CD8-positive, alpha-beta memory T cell (primary cell): ENCODE measurements around the gene ESYT2. TPM values are rescaled to one million over a fixed set of nuclear protein-coding genes. Genes with fewer than 3 reads are reported as not detected.

Experiments used
- CTCF ChIA-PET: fragments of 350-600 bp; sonication (Branson Sonifier 250); formaldehyde crosslinking; loops from one replicate; lab custom pipeline; 2021; ENCODE audit warnings: antibody characterized with exemption; lab: Charles Lee
- POLR2A ChIA-PET: fragments of 350-600 bp; sonication (Branson Sonifier 250); formaldehyde crosslinking; loops from one replicate; lab custom pipeline; 2021; ENCODE audit warnings: antibody characterized with exemption; lab: Charles Lee
- DNase-seq, 5 donors: peaks; one replicate each; pipeline versions ENCODE4 v3.0.0 to v3.0.0-alpha.2; 2020 to 2022; ENCODE audit warnings: mixed read lengths in 1 of 5
- H3K27ac ChIP-seq: one replicate; pipeline ENCODE4 v1.7.0; 2013; ENCODE audit warnings: low read depth, mild to moderate bottlenecking, low read length, moderate library complexity
- H3K27me3 ChIP-seq: 2 replicates; pipeline ENCODE4 v1.7.0; 2013; ENCODE audit warnings: low read length, mild to moderate bottlenecking; ENCODE audit not compliant: insufficient read depth, poor library complexity, severe bottlenecking
- H3K36me3 ChIP-seq: 2 replicates; pipeline ENCODE4 v1.7.0; 2013; ENCODE audit warnings: mild to moderate bottlenecking, low read length, moderate library complexity; ENCODE audit not compliant: insufficient read depth
- H3K4me1 ChIP-seq: 2 replicates; pipeline ENCODE4 v1.7.0; 2013; ENCODE audit warnings: mild to moderate bottlenecking, low read length, moderate library complexity; ENCODE audit not compliant: insufficient read depth
- H3K4me3 ChIP-seq: 2 replicates; pipeline ENCODE4 v1.7.0; 2013; ENCODE audit warnings: mild to moderate bottlenecking, low read length
- H3K9me3 ChIP-seq: 2 replicates; pipeline ENCODE4 v1.7.0; 2013; ENCODE audit warnings: mild to moderate bottlenecking, low read length
- H3K27ac Mint-ChIP-seq, 8 donors: one replicate each; pipeline ENCODE4 v1.8.0; 2020 to 2021; ENCODE audit warnings: mixed read lengths in 8 of 8, mild to moderate bottlenecking in 6 of 8, inconsistent platforms in 3 of 8, moderate library complexity in 3 of 8
- H3K27me3 Mint-ChIP-seq, 2 donors: one replicate each; pipeline ENCODE4 v1.8.0; 2020 to 2021; ENCODE audit warnings: mixed read lengths in 2 of 2, mild to moderate bottlenecking in 1 of 2, moderate library complexity in 1 of 2
- H3K36me3 Mint-ChIP-seq, 3 donors: one replicate each; pipeline ENCODE4 v1.8.0; 2020 to 2021; ENCODE audit warnings: mixed read lengths in 3 of 3, inconsistent platforms in 1 of 3, mild to moderate bottlenecking in 1 of 3
- H3K4me1 Mint-ChIP-seq, 3 donors: one replicate each; pipeline ENCODE4 v1.8.0; 2020 to 2021; ENCODE audit warnings: mixed read lengths in 3 of 3, inconsistent platforms in 1 of 3, mild to moderate bottlenecking in 1 of 3
- H3K4me3 Mint-ChIP-seq, 7 donors: one replicate each; pipeline ENCODE4 v1.8.0; 2020 to 2021; ENCODE audit warnings: mixed read lengths in 7 of 7, mild to moderate bottlenecking in 6 of 7, moderate library complexity in 4 of 7, inconsistent platforms in 2 of 7
- H3K9me3 Mint-ChIP-seq, 5 donors: one replicate each; pipeline ENCODE4 v1.8.0; 2020 to 2022; ENCODE audit warnings: mixed read lengths in 5 of 5, mild to moderate bottlenecking in 3 of 5, moderate library complexity in 2 of 5, inconsistent platforms in 1 of 5
- polyA plus RNA-seq: library from polyadenylated mRNA; unstranded; fragments of 300-500 nt; fragmentation: Illumina TruSeq; gene quantifications from one replicate; pipeline ENCODE4 v1.2.3, GENCODE V29; 2021
- total RNA-seq, 2 experiments: library from RNA; stranded (reverse); gene quantifications; one replicate each; pipeline ENCODE4 v1.2.3, GENCODE V29; 2021

The ESYT2 gene
- total and polyA plus RNA-seq, 3 experiments from 2014 or later, result 55.6 to 99.4 (median 56.1) TPM

DNA sequence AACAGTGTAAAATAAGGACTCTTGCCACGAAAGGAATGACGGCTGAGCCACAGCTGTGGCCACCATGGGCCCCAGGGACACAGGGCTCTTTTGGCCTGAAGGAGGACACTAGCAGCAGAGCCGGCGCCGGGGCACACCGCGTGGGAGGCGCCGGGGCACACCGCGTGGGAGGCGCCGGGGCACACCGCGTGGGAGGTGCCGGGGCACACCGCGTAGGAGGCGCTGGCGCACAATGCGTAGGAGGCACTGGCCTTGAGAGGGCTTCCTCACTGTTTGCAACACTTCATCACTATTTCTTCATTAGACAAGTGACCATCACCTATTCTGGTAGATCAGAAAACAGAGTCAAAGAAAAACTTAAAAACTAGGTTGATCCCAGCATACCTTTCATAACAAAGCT lies 23.4 kb downstream of the ESYT2 start:
- Mint-ChIP-seq H3K27ac (peak overlapping the region in 4 of 8 donors; percentile 25 to 94 (median 58)), H3K36me3 (peaks cover 20 to 52% (median 37%) of the 10 kb centered on the region in 3 donors), H3K9me3 (peaks cover 3 to 21% (median 19%) of the 10 kb centered on the region in 5 donors), H3K4me3 (no peak overlapping the region), H3K4me1 (peaks cover 50 to 86% (median 67%) of the 10 kb centered on the region in 3 donors), H3K27me3 (peaks cover 0 to 4% of the 10 kb centered on the region in 2 donors)
- Histone ChIP-seq H3K9me3 (no peaks in the 10 kb centered on the region), H3K4me1 (peaks cover 45% of the 10 kb centered on the region), H3K4me3 (no peak overlapping the region), H3K27ac (no peak overlapping the region), H3K36me3 (peaks cover 15% of the 10 kb centered on the region), H3K27me3 (no peaks in the 10 kb centered on the region)
- POLR2A ChIA-PET, result interaction anchor here (1.0 kb wide), 1 partner anchor 23 kb away, joined by 3 read pairs; the partner anchor contains the start of gene ESYT2
- DNase-seq, result no peak
- CTCF ChIA-PET, result no interaction called here

DNA sequence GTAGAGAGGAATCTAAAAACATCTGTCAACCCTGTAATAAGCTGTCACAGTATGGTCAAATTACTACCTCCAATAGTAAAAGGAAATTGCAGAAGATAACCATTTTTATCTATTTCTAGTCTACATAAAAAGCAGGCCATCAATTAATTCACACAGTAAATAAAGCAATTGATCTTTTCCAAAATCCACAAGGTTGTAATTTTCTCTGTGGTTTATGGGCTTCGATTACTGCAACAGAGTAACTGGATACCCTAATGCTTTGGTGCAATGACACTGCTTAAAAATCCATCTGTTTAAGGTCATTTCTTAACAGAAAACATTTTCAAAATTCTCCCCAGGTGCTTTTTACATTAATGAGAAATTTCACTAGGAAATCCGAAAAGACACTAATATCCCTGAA lies 23.9 kb downstream of the ESYT2 start:
- POLR2A ChIA-PET, result interaction anchor here (1.0 kb wide), 1 partner anchor 24 kb away, joined by 3 read pairs; the partner anchor contains the start of gene ESYT2
- peaks cover 41% of the 10 kb centered on the region for H3K4me1 ChIP-seq
- peaks cover 45 to 85% (median 62%) of the 10 kb centered on the region in 3 donors for H3K4me1 Mint-ChIP-seq

DNA sequence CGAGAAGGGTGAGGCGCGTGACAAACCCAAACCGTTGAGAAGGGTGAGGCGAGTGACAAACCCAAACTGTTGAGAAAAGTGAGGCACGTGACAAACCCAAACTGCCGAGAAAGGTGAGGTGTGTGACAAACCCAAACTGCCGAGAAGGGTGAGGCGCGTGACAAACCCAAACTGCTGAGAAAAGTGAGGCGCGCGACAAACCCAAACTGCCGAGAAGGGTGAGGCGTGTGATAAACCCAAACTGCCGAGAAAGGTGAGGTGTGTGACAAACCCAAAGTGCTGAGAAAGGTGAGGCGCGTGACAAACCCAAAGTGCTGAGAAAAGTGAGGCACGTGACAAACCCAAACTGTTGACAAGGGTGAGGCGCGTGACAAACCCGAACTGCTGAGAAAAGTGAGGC lies 25.0 kb downstream of the ESYT2 start:
- Histone ChIP-seq H3K36me3 (peaks cover 15% of the 10 kb centered on the region), H3K27ac (peak overlapping the region; percentile 18), H3K4me3 (no peak overlapping the region), H3K27me3 (no peaks in the 10 kb centered on the region), H3K4me1 (peaks cover 30% of the 10 kb centered on the region), H3K9me3 (no peaks in the 10 kb centered on the region)
- CTCF ChIA-PET, result no interaction called here
- POLR2A ChIA-PET, result no interaction called here
- Mint-ChIP-seq H3K27ac (peak overlapping the region; percentile 90 to 96 (median 94)), H3K27me3 (peaks cover 0 to 4% of the 10 kb centered on the region in 2 donors), H3K4me1 (peaks cover 39 to 79% (median 56%) of the 10 kb centered on the region in 3 donors), H3K36me3 (peaks cover 12 to 39% (median 22%) of the 10 kb centered on the region in 3 donors), H3K9me3 (peaks cover 3 to 21% (median 19%) of the 10 kb centered on the region in 5 donors), H3K4me3 (peak overlapping the region; percentile 45 to 81 (median 60))
- peak in 3 of 5 donors; percentile 26 to 70 (median 66) for DNase-seq

More for the DNA sequence above, 23.9 kb downstream of the ESYT2 start:
- Mint-ChIP-seq H3K27ac (peak overlapping the region; percentile 90 to 96 (median 94)), H3K9me3 (peaks cover 3 to 21% (median 19%) of the 10 kb centered on the region in 5 donors), H3K4me3 (peak overlapping the region in 1 of 7 donors; percentile 54), H3K36me3 (peaks cover 20 to 48% (median 33%) of the 10 kb centered on the region in 3 donors), H3K27me3 (peaks cover 0 to 4% of the 10 kb centered on the region in 2 donors)
- Histone ChIP-seq H3K36me3 (peaks cover 15% of the 10 kb centered on the region), H3K27ac (no peak overlapping the region), H3K27me3 (no peaks in the 10 kb centered on the region), H3K4me3 (no peak overlapping the region), H3K9me3 (no peaks in the 10 kb centered on the region)
- DNase-seq, result no peak
- CTCF ChIA-PET, result no interaction called here

DNA sequence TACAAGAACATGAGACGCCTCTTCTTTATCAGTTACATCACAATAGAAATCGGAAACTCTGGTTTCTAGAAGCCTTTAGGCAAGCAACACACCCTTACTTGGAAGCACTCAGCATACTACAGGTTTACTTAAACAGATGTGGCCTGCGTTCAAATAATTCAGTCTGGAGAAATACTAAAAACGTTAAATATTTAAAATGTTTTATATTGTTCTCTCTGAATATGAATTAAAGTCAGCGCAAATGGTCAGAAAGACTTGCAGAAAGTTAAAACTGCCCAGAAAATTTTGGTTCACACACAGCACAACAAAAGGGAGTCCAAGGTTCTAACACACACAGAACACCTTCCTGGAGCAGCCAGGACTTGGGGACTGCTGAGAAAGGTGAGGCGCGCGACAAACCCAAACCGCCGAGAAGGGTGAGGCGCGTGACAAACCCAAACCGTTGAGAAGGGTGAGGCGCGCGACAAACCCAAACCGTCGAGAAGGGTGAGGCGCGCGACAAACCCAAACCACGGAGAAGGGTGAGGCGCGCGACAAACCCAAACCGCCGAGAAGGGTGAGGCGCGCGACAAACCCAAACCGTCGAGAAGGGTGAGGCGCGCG lies 25.8 kb downstream of the ESYT2 start:
- Mint-ChIP-seq H3K9me3 (peaks cover 3 to 21% (median 19%) of the 10 kb centered on the region in 5 donors), H3K27me3 (peaks cover 0 to 4% of the 10 kb centered on the region in 2 donors), H3K4me3 (peak overlapping the region in 6 of 7 donors; percentile 26 to 65 (median 46)), H3K4me1 (peaks cover 43 to 80% (median 57%) of the 10 kb centered on the region in 3 donors), H3K27ac (peak overlapping the region; percentile 27 to 94 (median 80)), H3K36me3 (peaks cover 11 to 41% (median 21%) of the 10 kb centered on the region in 3 donors)
- Histone ChIP-seq H3K27ac (no peak overlapping the region), H3K9me3 (no peaks in the 10 kb centered on the region), H3K27me3 (no peaks in the 10 kb centered on the region), H3K4me1 (peaks cover 26% of the 10 kb centered on the region), H3K4me3 (no peak overlapping the region), H3K36me3 (peaks cover 15% of the 10 kb centered on the region)
- POLR2A ChIA-PET, result interaction anchor here (1.2 kb wide), 1 partner anchor 20 kb away, joined by 3 read pairs; no protein-coding TSS in a partner anchor
- CTCF ChIA-PET, result no interaction called here
- peak in 1 of 5 donors; percentile 54 for DNase-seq

DNA sequence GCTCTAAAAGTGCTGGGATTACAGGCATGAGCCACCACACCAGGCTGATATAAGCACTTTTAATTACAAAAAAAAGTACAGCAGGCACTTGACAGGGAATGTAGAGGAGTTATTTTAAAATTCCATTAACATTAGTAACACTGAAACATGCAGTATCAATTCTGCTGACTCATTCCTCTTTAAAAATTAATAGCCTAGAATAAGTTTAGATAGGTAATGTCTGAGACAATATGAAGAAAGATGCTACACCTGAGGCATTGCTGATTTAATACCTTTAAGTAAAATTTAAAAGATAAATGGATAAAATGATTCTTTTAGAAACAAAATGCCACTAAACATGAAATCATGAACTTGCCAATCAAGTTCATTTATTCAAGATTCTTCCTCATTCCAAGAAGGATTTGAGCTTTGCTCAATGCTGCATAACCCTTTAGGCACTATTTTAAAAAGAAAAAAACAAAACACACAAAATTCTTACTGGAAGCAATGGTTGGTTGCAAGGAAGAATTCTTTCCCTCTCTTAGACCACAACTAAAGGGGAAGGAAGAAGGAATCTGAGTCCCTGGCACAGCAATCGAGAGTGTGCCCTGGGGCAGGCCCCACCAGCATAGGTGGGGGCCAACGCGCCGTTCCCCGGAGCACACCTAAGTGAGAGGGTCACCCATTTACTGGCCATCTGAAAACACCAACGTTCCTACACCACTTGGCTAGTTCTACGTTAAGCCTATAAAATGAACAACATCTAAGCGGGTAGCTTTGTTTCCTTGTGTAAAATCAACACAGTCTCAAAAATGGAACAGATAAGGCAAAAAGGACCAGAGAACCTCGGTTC lies 26.6 kb downstream of the ESYT2 start:
- POLR2A ChIA-PET, result interaction anchor here (1.2 kb wide), 1 partner anchor 21 kb away, joined by 3 read pairs; no protein-coding TSS in a partner anchor
- no peak overlapping the region for H3K27ac ChIP-seq

DNA sequence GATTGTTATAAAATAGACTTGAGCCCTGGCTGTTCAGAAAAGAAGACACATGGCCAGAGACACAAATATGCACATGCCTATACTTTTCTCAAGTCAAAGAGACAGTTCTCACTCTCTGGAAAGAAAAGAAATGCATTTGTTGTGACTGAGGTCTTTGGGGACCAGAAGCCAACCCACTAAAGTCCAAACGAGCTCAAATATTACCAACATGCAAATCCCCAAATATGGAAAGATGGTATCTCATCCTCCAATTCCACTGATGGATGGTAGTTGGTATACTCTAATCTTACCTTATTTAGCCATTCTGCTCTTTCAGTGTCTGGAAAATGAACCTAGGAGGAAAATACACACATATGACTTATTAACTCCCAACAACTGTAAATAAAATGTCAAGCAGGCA lies 30.6 kb downstream of the ESYT2 start:
- Mint-ChIP-seq H3K9me3 (peaks cover 0 to 10% (median 6%) of the 10 kb centered on the region in 5 donors), H3K36me3 (peaks cover 13 to 50% (median 15%) of the 10 kb centered on the region in 3 donors), H3K4me1 (peaks cover 37 to 48% (median 39%) of the 10 kb centered on the region in 3 donors), H3K27me3 (no peaks in the 10 kb centered on the region), H3K27ac (peak overlapping the region in 3 of 8 donors; percentile 1 to 54 (median 10)), H3K4me3 (no peak overlapping the region)
- peaks cover 18% of the 10 kb centered on the region for H3K4me1 ChIP-seq
- POLR2A ChIA-PET, result interaction anchor here (1.2 kb wide), 1 partner anchor 30 kb away, joined by 3 read pairs; the partner anchor contains the start of gene ESYT2
- no peak overlapping the region for H3K27ac ChIP-seq
- no peaks in the 10 kb centered on the region for H3K9me3 ChIP-seq
- H3K4me3 ChIP-seq, result no peak overlapping the region
- DNase-seq, result no peak
- no peaks in the 10 kb centered on the region for H3K27me3 ChIP-seq
- CTCF ChIA-PET, result no interaction called here
- peaks cover 34% of the 10 kb centered on the region for H3K36me3 ChIP-seq

More for the DNA sequence above, 26.6 kb downstream of the ESYT2 start:
- peak overlapping the region in 4 of 7 donors; percentile 12 to 62 (median 33) for H3K4me3 Mint-ChIP-seq
- H3K36me3 Mint-ChIP-seq, result peaks cover 11 to 39% (median 21%) of the 10 kb centered on the region in 3 donors
- peaks cover 3 to 21% (median 19%) of the 10 kb centered on the region in 5 donors for H3K9me3 Mint-ChIP-seq
- DNase-seq, result no peak
- Histone ChIP-seq H3K27me3 (no peaks in the 10 kb centered on the region), H3K4me3 (no peak overlapping the region), H3K4me1 (peaks cover 26% of the 10 kb centered on the region), H3K36me3 (peaks cover 8% of the 10 kb centered on the region), H3K9me3 (no peaks in the 10 kb centered on the region)
- CTCF ChIA-PET, result interaction anchor here (1.3 kb wide), 1 partner anchor 22 kb away, joined by 3 read pairs; no protein-coding TSS in a partner anchor
- peaks cover 0 to 4% of the 10 kb centered on the region in 2 donors for H3K27me3 Mint-ChIP-seq
- H3K27ac Mint-ChIP-seq, result peak overlapping the region in 7 of 8 donors; percentile 76 to 92 (median 79)
- H3K4me1 Mint-ChIP-seq, result peaks cover 43 to 73% (median 53%) of the 10 kb centered on the region in 3 donors

DNA sequence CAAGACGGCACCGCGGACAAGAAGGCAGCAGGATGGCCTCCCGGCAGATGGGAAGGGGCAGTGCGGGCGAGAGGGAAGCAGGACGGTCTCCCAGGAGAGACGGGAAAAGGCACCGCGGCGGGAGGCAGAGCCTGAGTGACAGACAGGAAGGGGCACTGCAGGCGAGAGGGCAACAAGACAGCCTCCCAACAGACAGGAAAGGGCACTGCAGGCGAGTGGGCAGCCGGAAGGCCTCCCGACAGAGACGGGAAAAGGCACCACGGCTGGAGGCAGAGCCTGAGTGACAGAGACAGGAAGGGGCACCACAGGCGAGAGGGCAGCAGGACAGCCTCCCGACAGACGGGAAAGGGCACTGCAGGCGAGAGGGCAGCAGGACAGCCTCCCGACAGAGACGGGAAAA lies 32.6 kb downstream of the ESYT2 start:
- Histone ChIP-seq H3K9me3 (no peaks in the 10 kb centered on the region), H3K4me1 (peaks cover under 1% of the 10 kb centered on the region), H3K27me3 (no peaks in the 10 kb centered on the region), H3K36me3 (peaks cover 43% of the 10 kb centered on the region), H3K4me3 (no peak overlapping the region), H3K27ac (no peak overlapping the region)
- Mint-ChIP-seq H3K27ac (peak overlapping the region in 3 of 8 donors; percentile 26 to 83 (median 58)), H3K36me3 (peaks cover 10 to 67% (median 24%) of the 10 kb centered on the region in 3 donors), H3K27me3 (no peaks in the 10 kb centered on the region), H3K4me3 (no peak overlapping the region), H3K9me3 (no peaks in the 10 kb centered on the region), H3K4me1 (peaks cover 24 to 28% (median 24%) of the 10 kb centered on the region in 3 donors)
- ChIA-PET POLR2A (no interaction called here), CTCF (no interaction called here)
- DNase-seq, result no peak
